ENCODE measurements around the gene FCHSD2. TPM values are rescaled to one million over a fixed set of nuclear protein-coding genes. Genes with fewer than 3 reads are reported as not detected.

FCHSD2 gene
- total RNA-seq, 2 donors from 2014 or later: 14.0 to 17.6 TPM

- Mint-ChIP-seq H3K27ac (no peak overlapping the region), H3K4me3 (no peak overlapping the region), H3K27me3 (ENCODE audit: insufficient read depth) (peaks cover 3% of the 10 kb centered on the region), H3K9me3 (no peaks in the 10 kb centered on the region), H3K4me1 (peaks cover 16% of the 10 kb centered on the region), H3K36me3 (ENCODE audit: low read depth) (peaks cover 3% of the 10 kb centered on the region)
- H3K36me3 ChIP-seq (ENCODE audit: control insufficient read depth, insufficient read depth, low read length): no peaks in the 10 kb centered on the region
- H3K27ac ChIP-seq (ENCODE audit: low read depth, low read length): no peak overlapping the region
- no peak for DNase-seq
- no peaks in the 10 kb centered on the region for H3K9me3 ChIP-seq (ENCODE audit: control insufficient read depth, low read length)
- TF ChIP-seq CTCF (conservative IDR thresholded peaks at IDR 0.05): no peak
- H3K4me3 ChIP-seq (ENCODE audit: low read length): peak overlapping the region; percentile 13
- no peaks in the 10 kb centered on the region for H3K27me3 ChIP-seq (ENCODE audit: control insufficient read depth, insufficient read depth, low read length, poor library complexity, severe bottlenecking)
- no peak overlapping the region for H3K9ac ChIP-seq (ENCODE audit: extremely low read depth, low read length, poor library complexity, severe bottlenecking)
- peaks cover 10% of the 10 kb centered on the region for H3K4me1 ChIP-seq (ENCODE audit: control insufficient read depth, insufficient read depth, low read length)
These were observed 156.5 kb downstream of the FCHSD2 start for GRCh38 chr11:72985645-72986044.

- Mint-ChIP-seq H3K27me3 (ENCODE audit: insufficient read depth) (no peaks in the 10 kb centered on the region), H3K9me3 (no peaks in the 10 kb centered on the region), H3K4me3 (no peak overlapping the region), H3K27ac (no peak overlapping the region), H3K4me1 (peaks cover 16% of the 10 kb centered on the region), H3K36me3 (ENCODE audit: low read depth) (peaks cover 3% of the 10 kb centered on the region)
- H3K9ac ChIP-seq (ENCODE audit: extremely low read depth, low read length, poor library complexity, severe bottlenecking): no peak overlapping the region
- H3K27ac ChIP-seq (ENCODE audit: low read depth, low read length): no peak overlapping the region
- H3K27me3 ChIP-seq (ENCODE audit: control insufficient read depth, insufficient read depth, low read length, poor library complexity, severe bottlenecking): no peaks in the 10 kb centered on the region
- H3K4me1 ChIP-seq (ENCODE audit: control insufficient read depth, insufficient read depth, low read length): peaks cover 10% of the 10 kb centered on the region
- no peak overlapping the region for H3K4me3 ChIP-seq (ENCODE audit: low read length)
- H3K9me3 ChIP-seq (ENCODE audit: control insufficient read depth, low read length): no peaks in the 10 kb centered on the region
- no peak for TF ChIP-seq CTCF (conservative IDR thresholded peaks at IDR 0.05)
- DNase-seq: no peak
- H3K36me3 ChIP-seq (ENCODE audit: control insufficient read depth, insufficient read depth, low read length): no peaks in the 10 kb centered on the region
- WGBS, 2 experiments (ENCODE audit: insufficient coverage in 1 of 2, insufficient read length in 1 of 2): 81 to 95% methylated on average over 3 of the region's 3 CpGs
These were observed 157.6 kb downstream of the FCHSD2 start for GRCh38 chr11:72984453-72985077.

- TF ChIP-seq CTCF (conservative IDR thresholded peaks at IDR 0.05): no peak
- Histone ChIP-seq H3K36me3 (ENCODE audit: control insufficient read depth, insufficient read depth, low read length) (no peaks in the 10 kb centered on the region), H3K27me3 (ENCODE audit: control insufficient read depth, insufficient read depth, low read length, poor library complexity, severe bottlenecking) (no peaks in the 10 kb centered on the region), H3K4me3 (ENCODE audit: low read length) (no peak overlapping the region), H3K4me1 (ENCODE audit: control insufficient read depth, insufficient read depth, low read length) (peaks cover 10% of the 10 kb centered on the region), H3K27ac (ENCODE audit: low read depth, low read length) (no peak overlapping the region), H3K9me3 (ENCODE audit: control insufficient read depth, low read length) (no peaks in the 10 kb centered on the region), H3K9ac (ENCODE audit: extremely low read depth, low read length, poor library complexity, severe bottlenecking) (no peak overlapping the region)
- Mint-ChIP-seq H3K27me3 (ENCODE audit: insufficient read depth) (no peaks in the 10 kb centered on the region), H3K4me1 (peaks cover 16% of the 10 kb centered on the region), H3K9me3 (peaks cover under 1% of the 10 kb centered on the region), H3K4me3 (no peak overlapping the region), H3K27ac (no peak overlapping the region), H3K36me3 (ENCODE audit: low read depth) (peaks cover 4% of the 10 kb centered on the region)
- WGBS, 2 experiments (ENCODE audit: insufficient coverage in 1 of 2, insufficient read length in 1 of 2): 100% methylated on average over 1 to 2 of the region's 2 CpGs
- DNase-seq: no peak
These were observed 158.6 kb downstream of the FCHSD2 start for GRCh38 chr11:72983560-72983959.
